Measurements from ENCODE around the gene NSUN7.

NSUN7 gene

GRCh38 chr4:40750461-40751258 lies 905 bp downstream of the NSUN7 start:
- peak overlapping the region in 1 of 2 donors; percentile 33 for H3K27ac ChIP-seq
- no peak for DNase-seq (ENCODE audit: low spot score)
- TF ChIP-seq CTCF (IDR thresholded peaks at IDR 0.05) = no peak
- peak overlapping the region; percentile 78 for H3K4me3 ChIP-seq

GRCh38 chr4:40755616-40756015 lies 5.9 kb downstream of the NSUN7 start:
- Histone ChIP-seq H3K27ac (no peak overlapping the region), H3K4me3 (no peak overlapping the region)
- TF ChIP-seq CTCF (IDR thresholded peaks at IDR 0.05) = no peak
- no peak for DNase-seq (ENCODE audit: low spot score)

- Histone ChIP-seq H3K4me3 (no peak overlapping the region), H3K27ac (no peak overlapping the region)
- TF ChIP-seq CTCF (IDR thresholded peaks at IDR 0.05) = no peak
- DNase-seq (ENCODE audit: low spot score) = no peak
Observed at GRCh38 chr4:40763228-40763716, 13.5 kb downstream of the NSUN7 start.

GRCh38 chr4:40769266-40769665 lies 19.5 kb downstream of the NSUN7 start:
- no peak overlapping the region for H3K27ac ChIP-seq
- no peak for DNase-seq (ENCODE audit: low spot score)
- no peak overlapping the region for H3K4me3 ChIP-seq
- no peak for TF ChIP-seq CTCF (IDR thresholded peaks at IDR 0.05)

- TF ChIP-seq CTCF (IDR thresholded peaks at IDR 0.05) = no peak
- Histone ChIP-seq H3K27ac (no peak overlapping the region), H3K4me3 (no peak overlapping the region)
- no peak for DNase-seq (ENCODE audit: low spot score)
Observed at GRCh38 chr4:40778090-40778489, 28.3 kb downstream of the NSUN7 start.

- Histone ChIP-seq H3K27ac (no peak overlapping the region), H3K4me3 (no peak overlapping the region)
- DNase-seq (ENCODE audit: low spot score) = no peak
- no peak for TF ChIP-seq CTCF (IDR thresholded peaks at IDR 0.05)
Observed at GRCh38 chr4:40782876-40783275, 33.1 kb downstream of the NSUN7 start.

- Histone ChIP-seq H3K27ac (no peak overlapping the region), H3K4me3 (no peak overlapping the region)
- TF ChIP-seq CTCF (IDR thresholded peaks at IDR 0.05) = no peak
- no peak for DNase-seq (ENCODE audit: low spot score)
Observed at GRCh38 chr4:40785727-40786126, 36.0 kb downstream of the NSUN7 start.

All from coronary artery (tissue), 2 donors.